Cardiac muscle cell (in vitro differentiated cells and primary cell): ENCODE measurements around the gene NFATC2. TPM values are rescaled to one million over a fixed set of nuclear protein-coding genes. Genes with fewer than 3 reads are reported as not detected.

Source experiments
- DNase-seq, 2 donors: peaks; one replicate each; pipeline versions ENCODE4 v3.0.0 to v3.0.0-alpha.2; 2010 to 2017; ENCODE audit warnings: low read depth in 1 of 2, low spot score in 1 of 2
- H3K27ac ChIP-seq: fragments of 200-600 bp; sonication (generic); 2 replicates; pipeline ENCODE4 v1.5.1; 2016
- H3K27me3 ChIP-seq: fragments of 200-600 bp; sonication (generic); 2 replicates; pipeline ENCODE4 v1.6.0; 2016; ENCODE audit warnings: control low read depth
- H3K36me3 ChIP-seq: fragments of 200-600 bp; sonication (generic); 2 replicates; pipeline ENCODE4 v1.5.1; 2016; ENCODE audit warnings: control low read depth
- H3K4me1 ChIP-seq: fragments of 200-600 bp; sonication (generic); 2 replicates; pipeline ENCODE4 v1.8.1; 2017; ENCODE audit warnings: low read depth, mild to moderate bottlenecking, mixed run types
- H3K4me3 ChIP-seq: fragments of 200-600 bp; sonication (generic); 2 replicates; pipeline ENCODE4 v1.5.1; 2016; ENCODE audit warnings: mild to moderate bottlenecking
- H3K9me3 ChIP-seq: fragments of 200-600 bp; sonication (generic); 2 replicates; pipeline ENCODE4 v1.5.1; 2017; ENCODE audit warnings: low read depth, mild to moderate bottlenecking, control low read depth
- CTCF ChIP-seq: IDR thresholded peaks from 2 replicates; pipeline ENCODE4 v1.5.1; 2012; ENCODE audit warnings: low read depth, mild to moderate bottlenecking, low read length
- polyA plus RNA-seq: library from polyadenylated mRNA; unstranded; fragments of >200 nt; fragmentation: Nextera tagmentation; extraction: Ambion mirVana; gene quantifications from 2 replicates; pipeline ENCODE4 v1.2.1, GENCODE V29; 2016
- total RNA-seq: library from RNA; depleted of rRNA; stranded (reverse); fragments of >200 nt; gene quantifications from 2 replicates; pipeline ENCODE4 v1.2.3, GENCODE V29; 2016

The NFATC2 gene
- total and polyA plus RNA-seq, 2 experiments from 2014 or later, result 5.8 to 17.0 TPM

GRCh38 chr20:51585148-51585547 lies 42.6 kb upstream of the NFATC2 start:
- no peaks in the 10 kb centered on the region for H3K36me3 ChIP-seq
- no peak for TF ChIP-seq CTCF
- no peaks in the 10 kb centered on the region for H3K27me3 ChIP-seq
- no peak overlapping the region for H3K4me3 ChIP-seq
- H3K4me1 ChIP-seq, result peaks cover 7% of the 10 kb centered on the region
- H3K9me3 ChIP-seq, result no peaks in the 10 kb centered on the region
- H3K27ac ChIP-seq, result peak overlapping the region; percentile 56
- no peak for DNase-seq

- Histone ChIP-seq H3K27ac (peak overlapping the region; percentile 56), H3K4me1 (peaks cover 7% of the 10 kb centered on the region), H3K36me3 (no peaks in the 10 kb centered on the region), H3K27me3 (no peaks in the 10 kb centered on the region), H3K9me3 (no peaks in the 10 kb centered on the region), H3K4me3 (no peak overlapping the region)
- TF ChIP-seq CTCF, result no peak
- peak in 1 of 2 donors; percentile 28 for DNase-seq
These were observed 42.2 kb upstream of the NFATC2 start for GRCh38 chr20:51584737-51585136.

GRCh38 chr20:51584116-51584515 lies 41.6 kb upstream of the NFATC2 start:
- H3K36me3 ChIP-seq, result no peaks in the 10 kb centered on the region
- H3K9me3 ChIP-seq, result no peaks in the 10 kb centered on the region
- no peak overlapping the region for H3K4me3 ChIP-seq
- DNase-seq, result no peak
- no peak for TF ChIP-seq CTCF
- H3K4me1 ChIP-seq, result peaks cover 7% of the 10 kb centered on the region
- H3K27ac ChIP-seq, result peak overlapping the region; percentile 56
- no peaks in the 10 kb centered on the region for H3K27me3 ChIP-seq

GRCh38 chr20:51583499-51583898 lies 41.0 kb upstream of the NFATC2 start:
- no peak for DNase-seq
- H3K27me3 ChIP-seq, result no peaks in the 10 kb centered on the region
- peaks cover 7% of the 10 kb centered on the region for H3K4me1 ChIP-seq
- no peak overlapping the region for H3K4me3 ChIP-seq
- H3K9me3 ChIP-seq, result no peaks in the 10 kb centered on the region
- no peaks in the 10 kb centered on the region for H3K36me3 ChIP-seq
- no peak overlapping the region for H3K27ac ChIP-seq
- no peak for TF ChIP-seq CTCF

GRCh38 chr20:51583073-51583472 lies 40.6 kb upstream of the NFATC2 start:
- Histone ChIP-seq H3K36me3 (no peaks in the 10 kb centered on the region), H3K9me3 (no peaks in the 10 kb centered on the region), H3K27me3 (no peaks in the 10 kb centered on the region), H3K4me1 (peaks cover 7% of the 10 kb centered on the region), H3K4me3 (no peak overlapping the region), H3K27ac (no peak overlapping the region)
- no peak for DNase-seq
- TF ChIP-seq CTCF, result no peak

- Histone ChIP-seq H3K9me3 (no peaks in the 10 kb centered on the region), H3K27me3 (no peaks in the 10 kb centered on the region), H3K27ac (no peak overlapping the region), H3K4me3 (no peak overlapping the region), H3K36me3 (no peaks in the 10 kb centered on the region), H3K4me1 (peaks cover 7% of the 10 kb centered on the region)
- no peak for DNase-seq
- TF ChIP-seq CTCF, result no peak
These were observed 39.1 kb upstream of the NFATC2 start for GRCh38 chr20:51581571-51581970.
